Hematopoietic multipotent progenitor cell treated with erythropoietin and hydrocortisone succinate and interleukin-3 and kit ligand, for 17 days (in vitro differentiated cells): Measurements from ENCODE around the gene PARP3.
"Not testable (repeated sequence)": the region's sequence is repeated elsewhere in the genome, so short reads cannot be mapped to it uniquely, and the experiment has no call there.

Experiments
- DNase-seq: peaks from one replicate; pipeline ENCODE4 v3.0.0-alpha.2; 2015; ENCODE audit warnings: low spot score

Gene PARP3

DNA sequence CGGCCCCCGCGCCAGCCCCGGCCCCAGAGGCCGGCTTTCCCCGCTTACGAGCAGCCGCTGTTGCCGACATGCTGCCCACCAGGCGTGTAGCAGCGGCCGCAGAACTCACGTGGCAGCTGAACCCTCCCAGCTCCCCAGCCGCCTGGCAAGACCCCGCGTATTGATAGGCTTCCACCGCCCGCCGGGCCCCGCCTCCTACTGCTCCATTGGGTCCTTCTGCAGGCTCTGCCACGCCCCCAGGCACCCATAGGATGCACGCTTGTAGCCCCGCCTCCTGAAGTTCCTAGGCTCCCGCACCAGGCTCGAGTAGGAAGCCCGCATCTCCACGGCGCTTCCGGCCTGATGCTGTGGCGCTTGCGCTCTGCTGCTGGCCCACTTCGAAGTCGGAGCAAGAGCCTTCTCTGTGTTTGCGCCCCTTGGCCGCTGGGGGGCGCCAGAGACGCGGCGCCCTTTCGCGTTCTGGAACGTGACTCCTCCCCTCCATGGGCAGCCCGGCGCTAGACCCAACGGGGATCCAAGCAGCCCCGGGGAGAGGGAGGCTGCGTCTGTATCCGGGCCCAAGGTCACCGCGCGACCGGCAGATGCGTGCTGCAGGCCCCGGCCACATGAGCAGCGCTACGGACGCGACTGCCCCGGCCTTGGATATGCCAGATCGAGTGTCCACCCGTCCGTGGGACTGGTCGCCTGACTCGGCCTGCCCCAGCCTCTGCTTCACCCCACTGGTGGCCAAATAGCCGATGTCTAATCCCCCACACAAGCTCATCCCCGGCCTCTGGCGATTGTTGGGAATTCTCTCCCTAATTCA is at the start of gene PARP3, which contains the start of gene RRP9:
TSS of gene PARP3 (plus strand) at position 566 of the 805 bp plus-strand sequence. CDS start 993 bp downstream, outside the sequence.
TSS of gene RRP9 (minus strand) at position 107 of the 805 bp plus-strand sequence. CDS start at position 70, 37 bp downstream.
- peak; percentile 99 for DNase-seq

DNA sequence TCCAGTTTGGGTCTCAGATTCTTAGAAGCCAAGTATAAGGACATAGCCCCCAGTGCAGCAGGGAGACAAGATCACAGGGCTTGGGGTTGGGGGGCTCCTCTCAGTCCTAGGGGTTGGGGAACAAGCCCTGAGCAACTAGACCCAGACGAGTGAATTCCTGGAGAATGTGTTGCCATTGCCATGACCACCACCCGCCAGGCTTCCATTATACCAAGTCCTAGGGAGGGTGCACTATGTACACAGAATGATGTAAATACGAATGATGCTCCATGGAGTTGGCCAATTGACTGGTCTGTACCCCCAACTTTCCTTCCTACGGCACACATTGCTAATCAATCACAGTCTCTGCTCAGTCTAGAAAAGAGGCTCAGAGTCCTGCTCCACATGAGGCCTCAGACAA is 47.8 kb upstream of the PARP3 start:
- no peak for DNase-seq

DNA sequence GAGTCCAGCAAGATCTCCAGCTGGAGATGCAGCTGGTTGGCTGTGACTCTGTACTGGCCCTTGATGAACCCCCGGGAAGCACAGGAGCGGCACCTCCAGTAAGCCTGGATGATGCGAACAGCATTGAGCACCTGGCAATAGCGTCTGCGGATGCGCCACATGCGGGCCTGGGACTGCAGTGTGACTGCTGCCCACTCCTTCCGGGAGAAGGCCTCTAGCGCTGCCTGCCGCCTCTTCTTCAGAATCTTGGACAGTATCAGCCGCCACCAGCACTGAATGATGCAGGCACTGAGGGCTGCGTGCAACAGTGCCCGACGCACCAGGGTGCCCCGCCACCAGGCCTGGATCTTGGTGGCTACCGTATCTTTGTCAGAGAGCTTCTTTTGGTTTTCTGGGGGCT is 47.2 kb upstream of the PARP3 start:
- no peak for DNase-seq

DNA sequence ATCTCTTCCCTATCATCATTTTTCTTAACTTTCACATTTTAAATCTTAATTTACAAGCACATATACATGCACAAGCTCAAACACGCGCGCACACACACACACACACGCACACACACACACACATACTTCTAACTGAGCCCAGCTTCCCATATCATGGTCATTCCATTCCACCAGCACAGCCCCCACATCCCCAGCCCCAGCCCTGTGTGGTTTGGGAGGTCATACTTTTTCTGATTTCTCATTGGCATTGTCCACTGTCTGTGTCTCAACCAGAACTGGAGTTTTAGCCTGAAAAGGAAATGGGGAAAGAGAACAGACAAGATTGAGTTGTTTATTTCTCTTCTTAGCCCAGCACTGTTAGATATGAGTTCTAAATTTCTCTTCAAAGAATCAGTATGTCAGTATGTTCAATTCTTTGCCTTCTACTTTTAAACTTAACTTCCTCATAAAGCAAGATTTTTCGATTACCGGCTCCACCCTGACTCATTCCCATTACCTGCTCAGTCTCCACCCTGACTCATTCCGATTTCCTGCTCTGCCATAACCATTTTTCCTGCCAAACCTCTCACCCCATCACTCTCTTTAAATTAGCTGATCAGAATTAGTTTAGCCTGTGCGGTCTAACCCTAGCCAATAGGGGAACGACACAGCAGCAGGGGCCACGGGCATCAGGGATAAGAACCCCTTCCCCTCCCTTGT is 45.4 kb upstream of the PARP3 start:
- no peak for DNase-seq

DNA sequence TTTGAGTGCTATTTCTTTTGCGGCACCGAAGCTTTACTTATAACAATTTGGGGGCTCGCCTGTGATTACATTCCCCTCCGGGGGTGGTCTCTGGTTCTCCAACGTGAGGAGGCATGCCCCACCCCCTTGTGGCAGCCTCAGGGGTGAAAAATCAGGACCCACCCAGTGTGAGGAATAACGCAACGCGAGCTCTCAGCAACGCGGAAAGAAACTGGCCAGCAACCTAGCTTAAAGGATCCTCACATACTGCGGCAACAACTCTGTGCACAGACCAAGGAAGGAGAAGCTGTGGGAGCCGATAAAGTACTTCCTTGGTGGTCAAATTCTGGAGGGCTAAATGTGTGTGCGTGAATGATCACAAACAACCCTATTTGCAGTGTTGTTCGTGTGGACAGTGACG is 44.8 kb upstream of the PARP3 start:
- no peak for DNase-seq

DNA sequence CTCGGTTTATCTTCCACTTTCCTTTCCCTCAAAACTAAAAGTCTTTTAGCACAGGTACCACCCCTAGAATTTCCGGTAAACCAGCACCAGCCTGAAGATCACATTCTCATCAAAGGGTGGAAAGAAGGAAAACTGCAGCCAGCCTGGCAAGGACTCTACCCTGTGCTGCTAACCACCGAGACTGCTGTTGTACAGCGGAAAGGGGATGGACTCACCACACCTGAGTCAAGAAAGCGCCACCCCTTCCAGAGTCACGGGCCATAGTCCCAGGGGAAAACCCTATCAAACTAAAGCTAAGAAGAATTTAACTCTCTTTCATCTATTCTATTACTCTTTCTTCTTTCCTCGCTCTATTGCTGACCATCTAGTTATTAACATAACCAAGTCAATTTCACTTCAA is 42.1 kb upstream of the PARP3 start:
- DNase-seq = not testable (repeated sequence)

DNA sequence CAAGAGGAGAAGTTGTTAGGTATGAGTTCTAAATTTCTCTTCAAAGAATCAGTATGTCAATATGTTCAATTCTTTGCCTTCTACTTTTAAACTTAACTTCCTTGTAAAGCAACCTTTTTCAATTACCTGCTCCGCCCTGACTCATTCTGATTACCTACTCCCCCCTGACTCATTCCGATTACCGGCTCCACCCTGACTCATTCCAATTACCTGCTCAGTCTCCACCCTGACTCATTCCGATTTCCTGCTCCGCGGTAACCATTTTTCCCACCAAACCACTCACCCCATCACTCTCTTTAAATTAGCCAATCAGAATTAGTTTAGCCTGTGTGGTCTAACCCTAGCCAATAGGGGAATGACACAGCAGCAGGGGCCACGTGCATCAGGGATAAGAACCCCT is 39.8 kb upstream of the PARP3 start:
- not testable (repeated sequence) for DNase-seq

DNA sequence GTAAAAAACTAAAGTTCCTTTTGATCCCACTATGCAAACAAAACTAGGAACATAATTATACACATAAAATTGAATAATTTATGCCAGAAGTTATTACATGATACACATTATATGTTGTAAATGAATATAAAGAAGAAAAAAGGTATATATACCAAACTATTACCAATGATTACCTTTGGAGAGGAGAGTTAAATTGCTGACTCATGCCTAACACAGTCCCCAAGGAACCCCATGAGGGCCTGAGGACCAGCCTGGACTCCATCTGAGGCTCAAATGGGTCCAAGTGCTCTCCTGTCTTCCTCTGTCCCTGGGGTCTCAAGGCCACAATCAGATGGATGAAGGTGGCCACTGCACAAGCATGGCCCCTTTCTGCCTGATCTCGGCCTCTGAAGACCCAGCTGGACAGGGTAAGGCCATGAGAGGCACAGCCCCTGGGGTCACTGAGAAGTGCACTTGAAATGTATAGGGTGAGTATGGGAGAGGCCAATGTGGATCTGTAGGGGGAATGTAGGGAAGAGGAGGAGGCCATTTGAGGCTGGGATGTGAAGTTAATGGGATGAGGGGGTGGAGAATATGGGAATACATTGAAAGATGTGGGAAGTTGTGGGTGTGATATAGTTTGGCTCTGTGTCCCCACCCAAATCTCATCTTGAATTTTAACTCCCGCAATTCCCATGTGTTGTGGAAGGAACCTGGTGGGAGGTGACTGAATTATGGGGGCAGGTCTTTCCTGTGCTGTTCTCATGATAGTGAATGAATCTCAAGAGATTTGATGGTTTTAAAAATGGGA is 37.9 kb upstream of the PARP3 start:
- no peak for DNase-seq

DNA sequence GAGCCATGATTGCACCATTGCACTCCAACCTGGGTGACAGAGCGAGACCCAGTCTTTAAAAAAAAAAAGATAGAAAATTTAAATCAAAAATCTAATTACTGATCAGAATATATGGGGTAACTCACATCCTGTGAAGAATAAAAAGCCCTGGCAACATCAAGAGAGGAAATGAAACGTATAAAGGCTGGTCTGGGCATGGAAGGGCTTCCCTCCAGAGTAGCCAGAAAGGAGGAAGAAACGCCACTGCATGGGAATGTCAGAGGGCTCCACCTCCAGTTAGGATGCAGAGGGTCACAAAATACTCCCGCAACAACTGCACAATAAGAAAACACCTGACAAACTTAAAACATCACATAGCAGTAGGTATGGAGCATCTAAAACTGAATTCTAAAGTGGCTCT is 34.1 kb upstream of the PARP3 start:
- DNase-seq = no peak

DNA sequence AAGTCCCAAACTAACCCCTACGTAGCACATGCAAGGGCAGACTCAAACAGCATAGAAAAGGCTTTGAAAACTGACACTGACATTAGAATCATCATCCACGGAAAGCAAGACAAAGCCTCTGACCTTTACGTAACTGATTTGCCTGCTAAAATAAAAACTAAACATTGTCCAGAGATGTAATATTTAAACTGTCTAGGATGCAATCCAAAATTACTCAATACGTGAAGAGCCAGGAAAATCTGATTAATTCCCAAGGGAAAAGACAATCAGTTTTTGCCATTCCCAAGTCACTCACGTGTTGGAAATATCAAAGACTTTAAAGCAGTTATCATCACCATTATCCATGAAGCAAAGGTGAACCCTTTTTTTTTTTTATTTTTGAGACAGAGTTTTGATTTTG is 25.7 kb upstream of the PARP3 start:
- DNase-seq = no peak

DNA sequence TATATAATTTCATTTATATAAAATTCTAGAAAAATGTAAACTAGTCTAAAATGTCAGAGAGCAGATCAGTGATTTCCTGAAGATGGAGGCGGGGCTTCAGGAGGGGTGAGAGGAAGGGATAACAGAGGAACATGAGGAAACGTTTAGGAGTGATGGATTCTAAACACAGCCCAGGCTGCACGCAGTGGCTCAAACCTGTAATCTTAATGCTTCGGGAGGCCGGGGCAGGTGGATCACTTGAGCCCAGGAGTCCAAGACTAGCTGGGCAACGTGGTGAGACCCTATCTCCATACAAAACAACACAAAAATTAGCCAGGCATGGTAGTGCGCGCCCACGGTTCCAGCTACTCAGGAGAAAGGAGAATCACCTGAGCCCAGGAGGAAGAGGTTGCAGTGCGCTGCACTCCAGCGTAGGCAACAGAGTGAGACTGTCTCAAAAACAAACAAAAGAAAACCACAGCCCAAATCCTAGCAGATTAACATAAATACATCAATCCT is 21.0 kb upstream of the PARP3 start:
- DNase-seq = no peak

DNA sequence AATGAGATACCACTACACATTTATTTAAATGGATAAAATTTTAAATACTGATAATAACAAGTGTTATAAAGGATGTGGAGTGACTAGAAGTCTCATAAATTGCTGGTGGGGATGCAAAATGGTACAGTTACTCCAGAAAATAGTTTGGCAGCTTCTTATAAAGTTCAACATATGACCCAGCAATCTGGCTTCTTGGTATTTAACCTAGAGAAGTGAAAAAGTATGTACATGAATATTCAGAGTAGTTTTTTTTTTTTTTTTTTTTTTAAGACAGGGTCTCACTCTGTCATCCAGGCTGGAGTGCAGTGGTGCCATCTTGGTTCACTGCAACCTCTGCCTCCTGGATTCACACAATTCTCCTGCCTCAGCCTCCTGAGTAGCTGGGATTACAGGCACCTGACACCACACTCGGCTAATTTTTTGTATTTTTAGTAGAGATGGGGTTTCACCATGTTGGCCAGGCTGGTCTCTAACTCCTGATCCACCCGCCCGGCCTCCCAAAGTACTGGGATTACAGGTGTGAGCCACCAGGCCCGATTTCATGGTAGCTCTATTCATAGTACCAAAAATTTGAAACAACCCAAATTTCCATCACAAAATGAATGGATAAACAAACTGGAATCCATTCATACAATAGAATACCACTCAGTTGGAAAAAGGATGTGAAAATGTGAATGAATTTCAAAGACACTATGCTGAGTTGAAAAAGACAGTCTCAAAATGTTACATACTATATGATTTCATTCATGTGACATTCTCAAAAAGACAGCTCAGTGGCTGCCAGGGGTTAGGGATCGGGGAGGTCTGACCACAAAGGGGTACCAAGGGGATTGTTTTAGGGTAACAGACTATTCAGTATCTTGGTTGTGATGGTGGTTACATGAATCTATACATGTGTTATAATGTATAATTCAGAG is 14.8 kb upstream of the PARP3 start:
- no peak for DNase-seq

DNA sequence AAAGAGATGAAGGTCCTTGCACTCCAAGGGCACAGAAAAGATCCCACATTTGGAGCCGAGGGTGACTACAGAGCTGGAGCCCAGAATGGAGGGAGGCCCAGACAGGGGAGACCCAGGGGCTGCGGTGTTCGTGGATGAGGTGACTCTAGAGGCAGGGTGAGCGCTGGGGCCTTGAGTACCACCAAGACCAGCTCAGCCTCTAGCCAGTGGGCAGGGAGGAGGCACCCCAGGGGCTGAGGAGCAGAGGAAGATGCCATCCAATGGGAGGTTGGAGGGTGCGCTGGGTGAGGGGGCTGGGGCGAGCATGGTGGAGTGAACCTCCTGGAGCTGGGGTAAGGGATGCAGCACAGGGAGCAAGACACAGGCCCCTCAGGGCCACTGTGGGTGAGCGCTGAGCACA is 13.7 kb upstream of the PARP3 start:
- no peak for DNase-seq

DNA sequence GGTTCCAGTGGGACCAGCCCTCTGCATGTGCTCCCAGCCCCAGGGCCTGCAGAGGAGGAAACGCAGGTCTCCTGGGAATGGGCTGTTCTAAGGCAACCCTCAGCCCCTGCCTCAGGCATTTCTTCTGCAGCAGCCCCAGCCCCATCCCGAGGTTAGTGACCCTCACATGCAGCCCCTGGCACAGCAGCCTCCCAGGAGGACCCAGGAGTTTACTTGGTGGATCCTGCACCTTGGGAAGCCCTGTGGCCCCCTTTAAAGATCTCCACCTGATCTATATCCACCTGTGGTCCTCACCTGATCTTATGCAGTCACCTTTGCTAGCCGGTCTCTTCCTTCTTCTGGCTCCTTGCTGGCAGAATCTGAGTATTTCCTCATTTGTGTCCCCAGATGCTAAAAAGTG is 13.2 kb upstream of the PARP3 start:
- DNase-seq = not testable (repeated sequence)

DNA sequence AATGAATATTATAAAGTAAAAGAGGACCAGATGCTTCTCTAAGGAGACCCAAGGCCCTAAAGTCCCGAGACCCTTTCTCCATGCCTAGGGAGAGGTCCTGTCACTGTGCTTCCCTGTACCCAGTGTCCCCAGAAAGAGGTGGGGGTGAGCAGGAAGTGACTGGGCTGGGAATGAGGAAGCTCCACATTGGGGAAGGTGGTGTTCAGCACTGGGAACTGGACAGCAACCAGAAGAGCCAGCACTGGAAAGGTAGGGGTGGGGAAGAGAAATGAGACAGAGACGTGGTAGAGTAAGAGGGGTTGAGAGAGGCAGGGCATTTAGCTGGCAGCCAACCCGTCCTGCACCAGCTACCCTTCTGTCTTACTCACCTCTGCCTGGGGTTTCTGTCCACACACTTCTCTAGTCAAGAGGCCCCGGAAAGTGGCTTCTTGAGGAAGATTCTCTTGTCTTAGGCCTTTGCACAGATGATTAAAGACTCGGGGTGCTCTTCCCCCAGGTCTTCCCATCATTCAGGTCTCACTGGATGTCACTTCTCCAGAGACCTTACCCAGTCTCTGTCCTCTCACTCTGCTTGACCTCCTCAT is 12.7 kb upstream of the PARP3 start:
- no peak for DNase-seq

DNA sequence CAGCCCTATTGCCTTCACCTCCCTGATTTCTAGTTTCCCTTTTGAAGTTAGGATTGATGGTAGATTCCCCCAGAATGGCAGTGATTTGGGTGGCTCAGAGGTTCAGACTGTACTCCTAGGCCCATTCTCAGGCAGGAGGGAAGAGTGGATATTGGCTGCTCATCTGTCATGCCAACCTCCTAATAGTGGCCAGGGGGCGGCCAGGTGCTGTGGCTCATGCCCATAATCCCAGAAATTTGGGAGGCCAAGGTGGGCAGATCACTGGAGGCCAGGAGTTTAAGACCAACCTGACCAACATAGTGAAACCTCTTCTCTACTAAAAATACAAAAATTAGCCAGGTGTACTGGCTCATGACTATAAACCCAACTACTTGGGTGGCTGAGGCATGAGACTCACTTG is 11.7 kb upstream of the PARP3 start:
- no peak for DNase-seq

DNA sequence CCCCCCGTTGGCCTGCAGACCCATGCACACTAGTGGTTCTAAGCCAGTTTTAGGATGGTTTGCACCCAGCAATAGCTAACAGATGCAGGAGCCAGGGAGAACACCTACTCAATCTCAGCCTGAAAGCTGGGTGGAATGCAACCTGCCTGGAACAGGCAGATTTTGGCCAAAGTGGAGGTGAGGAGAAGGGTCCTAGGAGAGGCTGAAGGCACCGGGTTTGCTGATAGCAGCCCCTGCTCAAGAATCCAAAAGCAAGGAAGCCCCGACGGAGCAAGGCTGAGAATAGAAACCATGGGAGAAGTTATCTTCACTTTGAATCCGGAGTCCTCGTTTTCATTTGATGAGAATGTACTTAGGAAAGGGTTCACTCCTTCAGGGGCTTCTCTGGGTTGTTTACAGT is 10.4 kb upstream of the PARP3 start:
- no peak for DNase-seq

DNA sequence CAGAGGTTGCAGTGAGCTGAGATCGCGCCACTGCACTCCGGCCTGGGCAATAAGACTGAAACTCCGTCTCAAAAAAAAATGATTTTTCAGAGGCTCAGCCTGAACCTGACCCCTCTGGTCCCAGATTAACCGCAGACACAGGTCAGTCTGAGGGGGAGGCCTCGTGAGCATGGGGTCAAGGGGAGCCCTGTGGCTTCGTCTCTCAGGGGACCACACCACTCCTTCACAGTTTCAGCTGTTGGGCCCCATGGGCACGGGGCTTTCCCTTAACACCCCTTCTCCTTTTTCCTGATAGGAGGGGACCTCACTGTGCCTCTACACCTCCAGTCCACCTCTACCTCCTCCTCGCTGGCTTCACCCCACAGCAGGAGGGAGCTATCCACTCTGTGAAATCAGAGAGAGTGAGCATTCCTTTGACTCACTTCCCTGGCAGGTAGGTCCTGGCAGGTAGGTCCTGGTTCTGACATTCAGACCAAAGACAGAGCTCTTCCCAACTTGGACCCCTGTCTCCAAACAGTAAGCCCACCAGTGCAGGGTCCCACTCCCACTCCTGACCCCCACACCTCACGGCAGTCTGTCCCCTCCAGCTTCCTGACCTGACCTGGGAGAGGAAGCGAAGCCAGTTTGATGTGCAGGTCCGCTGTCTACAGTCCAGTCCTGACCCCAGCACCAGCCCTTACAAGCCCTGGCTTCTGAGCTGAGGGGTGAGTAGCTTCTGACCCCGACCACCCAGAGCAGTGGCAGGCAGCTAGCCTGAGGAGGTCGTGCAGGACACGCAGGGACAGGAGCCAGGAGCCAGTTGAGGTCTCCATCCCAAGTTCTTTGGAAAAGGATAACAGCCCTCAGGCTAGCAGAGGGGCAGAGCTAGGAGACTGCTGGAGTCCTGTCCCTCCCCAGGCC is 9.4 kb upstream of the PARP3 start:
- no peak for DNase-seq

DNA sequence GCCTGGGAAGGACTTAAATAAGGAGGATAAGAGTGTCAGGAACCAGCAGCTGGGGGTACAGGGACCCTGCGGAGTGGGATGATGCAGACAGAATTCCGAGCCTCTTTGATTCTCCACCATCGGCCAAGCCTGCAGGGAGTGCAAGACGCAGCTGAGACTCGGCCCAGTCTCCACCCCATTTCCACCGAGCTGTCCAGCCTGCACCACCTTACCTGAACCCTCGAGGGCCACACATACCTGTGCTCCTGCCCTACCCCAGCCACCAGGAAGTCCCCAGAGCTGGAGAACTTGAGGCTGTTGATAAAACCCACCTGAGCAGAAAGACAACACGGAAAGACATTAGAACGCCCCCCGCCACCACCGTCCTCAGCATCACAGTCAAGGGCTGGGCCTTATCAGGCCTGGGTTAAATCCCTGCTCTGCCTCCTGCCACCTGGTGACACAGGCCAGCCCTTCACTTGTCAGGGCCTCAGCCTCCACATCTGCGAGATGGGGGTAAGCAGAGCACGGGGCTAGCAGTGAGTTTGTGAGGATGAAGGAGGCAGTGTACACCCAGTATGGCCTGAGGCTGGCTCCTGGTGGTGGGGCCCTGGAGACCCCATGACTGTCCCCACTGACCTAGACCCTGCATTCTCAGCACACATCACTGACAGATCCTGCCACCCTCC is 8.6 kb upstream of the PARP3 start:
- DNase-seq = no peak
